HG03139 (cell line): ENCODE results near the gene NABP1.

Experiments
- ATAC-seq: cut with Tn5 transposase; IDR thresholded peaks from one replicate; pipeline ENCODE4 v1.9.1; 2021; ENCODE audit not compliant: unreplicated experiment

Gene NABP1

DNA sequence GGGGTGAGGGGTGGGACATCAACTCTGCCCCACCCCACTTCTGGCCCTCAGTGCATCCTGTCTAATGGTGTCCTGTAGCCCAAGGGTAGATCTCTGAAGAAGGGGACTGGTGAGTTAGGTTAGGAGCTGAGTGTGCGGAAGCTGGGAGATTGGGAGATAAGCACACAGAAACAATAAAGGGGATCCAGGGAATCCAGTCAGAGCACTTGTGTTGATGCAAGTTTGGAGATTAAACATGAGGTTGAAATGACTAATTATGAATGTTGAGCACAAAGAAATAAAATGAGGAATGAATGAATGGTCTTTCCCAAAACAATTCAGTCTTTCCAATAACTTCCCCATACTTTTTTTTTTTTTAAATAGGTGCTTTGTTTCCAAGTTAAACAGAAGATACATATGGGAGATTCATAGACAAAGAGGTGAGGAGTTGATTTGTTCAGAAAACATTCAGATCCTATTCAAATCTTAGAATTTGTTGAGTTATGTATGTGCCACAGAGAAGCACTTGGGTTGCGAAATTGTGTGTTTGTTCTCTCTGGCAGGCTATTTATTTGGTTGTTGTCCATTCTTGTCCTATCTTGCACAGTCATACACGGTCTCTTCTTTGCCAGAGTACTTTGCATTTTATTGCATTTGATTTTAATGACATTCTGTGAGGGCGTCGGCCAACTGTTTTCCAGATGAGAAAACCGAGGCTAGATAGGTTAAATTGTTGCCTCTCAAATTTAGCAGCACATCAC, 31.6 kb upstream of the NABP1 start:
- no peak for ATAC-seq

DNA sequence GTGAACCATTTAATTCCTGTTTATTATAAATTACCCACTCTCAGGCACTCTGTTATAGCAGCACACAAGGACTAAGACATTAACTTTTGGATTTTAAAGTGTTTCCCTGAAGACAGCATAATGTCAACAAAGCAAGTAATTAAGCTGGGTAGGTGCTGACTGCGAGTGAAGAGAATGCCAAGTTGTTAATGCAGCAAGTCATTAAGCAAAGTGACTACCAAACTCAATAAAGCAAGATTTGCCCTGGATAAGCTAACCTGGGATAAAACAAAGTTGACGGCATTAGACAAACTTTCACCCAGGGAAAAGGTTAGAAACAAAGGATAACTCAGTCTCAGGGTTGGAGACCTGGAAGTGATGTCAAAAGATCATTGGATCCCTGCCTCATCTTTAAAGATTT, 28.4 kb upstream of the NABP1 start:
- ATAC-seq, result no peak

GRCh38 chr2:191650896-191651773, 26.8 kb upstream of the NABP1 start:
- peak; percentile 97 for ATAC-seq

- no peak for ATAC-seq
These were observed 24.1 kb upstream of the NABP1 start for GRCh38 chr2:191653667-191654391.

- no peak for ATAC-seq
These were observed 21.5 kb upstream of the NABP1 start for GRCh38 chr2:191656391-191656790.

DNA sequence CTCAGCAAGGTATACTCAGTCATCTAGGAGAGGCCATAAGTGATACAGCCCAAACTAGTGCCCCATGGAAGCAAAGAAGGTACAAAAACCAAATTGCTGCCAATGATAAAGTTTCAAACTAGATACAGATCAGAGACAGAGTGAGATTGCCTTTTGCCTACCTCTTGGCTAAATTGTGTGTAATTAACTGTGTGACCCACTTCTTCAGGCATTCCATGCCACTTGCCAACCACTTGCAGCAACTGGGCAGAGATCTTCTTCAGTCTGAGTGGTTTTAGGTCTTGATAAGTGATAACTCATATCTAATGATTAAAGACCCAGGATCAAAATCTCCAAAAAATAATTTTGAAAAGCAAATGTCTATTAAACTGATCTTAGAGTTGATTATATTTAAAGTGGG, 21.1 kb upstream of the NABP1 start:
- ATAC-seq, result no peak

DNA sequence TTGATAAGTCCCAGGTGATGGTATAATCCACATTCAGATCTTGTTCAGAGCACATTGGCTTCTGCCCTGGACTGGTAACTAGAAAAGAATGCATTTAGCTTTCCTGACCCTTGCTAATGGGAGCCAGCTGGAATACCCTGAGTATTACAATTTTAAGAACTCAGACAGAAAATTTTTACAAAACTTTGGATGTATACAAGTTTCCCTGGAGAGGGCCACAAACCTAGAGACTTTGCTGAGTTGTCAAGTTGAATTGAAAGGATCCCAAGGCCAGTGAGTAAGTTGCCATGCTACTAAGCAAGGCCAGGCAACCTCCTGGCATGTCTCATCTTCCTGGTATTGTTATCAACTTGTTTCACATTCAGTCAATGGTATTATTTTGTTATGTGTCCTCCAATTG, 20.0 kb upstream of the NABP1 start:
- no peak for ATAC-seq

DNA sequence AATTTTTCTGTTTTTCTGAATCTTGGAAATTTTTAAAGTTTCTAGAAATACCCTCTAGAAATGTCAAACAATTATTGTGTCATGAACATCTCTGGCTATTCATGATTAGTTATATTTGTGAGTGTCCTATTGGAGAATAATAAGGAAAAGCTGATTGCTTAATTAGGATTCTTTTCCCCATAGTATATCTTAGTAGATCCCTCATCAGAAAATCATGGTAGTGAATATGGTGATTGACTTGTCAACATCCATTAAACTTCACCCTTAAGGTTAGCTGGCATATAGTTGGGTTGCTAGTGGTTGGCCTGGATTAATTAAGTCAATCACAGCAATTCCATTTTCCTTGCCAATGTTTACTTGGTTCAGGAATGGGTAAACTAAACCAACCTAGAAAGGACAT, 18.7 kb upstream of the NABP1 start:
- no peak for ATAC-seq

- no peak for ATAC-seq
These were observed 17.4 kb upstream of the NABP1 start for GRCh38 chr2:191660575-191660974.

DNA sequence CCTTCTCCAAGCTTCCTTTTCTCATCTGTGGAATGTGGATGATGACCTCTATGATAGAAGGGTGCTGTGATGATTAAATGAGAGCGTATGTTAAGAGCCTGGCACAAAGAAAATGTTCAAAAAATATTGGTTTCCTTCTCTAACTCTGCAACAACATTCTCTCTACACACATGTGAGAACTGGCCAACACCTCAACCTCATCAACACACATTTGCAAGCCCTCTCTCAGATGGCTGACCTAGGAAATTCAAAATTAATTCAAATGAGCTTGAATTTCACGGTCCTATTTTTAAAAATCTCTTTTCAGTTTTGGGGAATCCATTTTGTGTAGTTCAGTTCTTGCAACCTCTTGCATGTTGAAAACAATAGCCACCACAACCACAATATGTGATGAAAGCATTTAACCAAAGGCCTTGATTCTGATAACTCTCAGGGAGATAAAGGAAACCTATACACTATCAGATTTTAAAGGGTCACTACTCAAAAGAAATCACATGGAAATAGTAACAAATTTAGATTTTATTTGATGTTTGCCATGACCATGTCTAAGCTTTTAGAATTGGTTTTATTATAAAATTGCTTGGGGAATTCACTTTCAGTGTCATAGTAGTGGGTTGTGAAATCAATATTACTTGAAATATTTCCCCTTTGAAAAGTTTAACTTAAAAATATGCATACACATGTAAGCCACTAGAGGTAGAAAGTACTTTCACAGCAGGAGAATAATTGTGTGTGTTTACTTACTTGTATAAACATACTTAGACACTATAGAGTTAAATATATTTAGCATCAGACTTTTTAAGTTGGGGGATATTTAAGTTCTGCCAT, 16.6 kb upstream of the NABP1 start:
- no peak for ATAC-seq

- ATAC-seq, result no peak
These were observed 12.9 kb upstream of the NABP1 start for GRCh38 chr2:191664823-191665677.

GRCh38 chr2:191666226-191666625, 11.7 kb upstream of the NABP1 start:
- no peak for ATAC-seq

DNA sequence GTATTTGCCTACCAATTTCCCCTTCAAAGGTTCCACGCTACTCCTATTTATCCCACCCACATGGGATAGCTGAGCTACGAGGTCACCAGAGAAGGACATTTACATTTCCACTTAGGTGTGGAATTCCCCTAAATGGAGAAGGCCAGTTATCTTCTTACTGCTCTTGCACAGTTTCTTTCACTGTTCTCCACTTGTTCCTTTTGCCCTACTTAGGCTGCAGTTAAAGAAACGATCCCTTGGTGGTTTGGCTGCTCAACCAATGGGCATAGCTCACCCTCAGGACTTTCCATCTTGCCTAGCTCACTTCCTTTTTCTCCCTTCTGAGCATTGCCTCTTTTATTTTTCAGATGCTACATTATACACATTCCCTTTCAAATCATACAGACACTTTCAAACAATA, 11.2 kb upstream of the NABP1 start:
- peak; percentile 61 for ATAC-seq

GRCh38 chr2:191670076-191670475, 7.9 kb upstream of the NABP1 start:
- peak; percentile 56 for ATAC-seq

DNA sequence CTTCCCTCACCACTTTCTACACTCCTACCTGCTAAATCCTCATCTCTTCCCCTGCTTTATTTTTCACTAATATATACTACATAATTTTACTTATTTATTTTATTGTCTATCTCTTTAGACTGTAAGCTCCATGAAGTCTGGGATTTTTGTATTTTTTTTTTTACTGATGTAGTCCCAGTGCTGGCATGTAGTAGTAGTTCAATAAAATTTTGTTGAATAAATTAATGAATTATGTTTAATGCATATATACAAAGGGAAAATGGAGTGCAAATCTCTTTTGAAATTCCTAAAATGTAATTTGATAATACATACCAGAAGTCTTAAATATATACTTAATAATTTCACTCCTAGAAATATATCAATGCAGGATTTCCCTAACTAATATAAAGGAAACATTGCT, 7.1 kb upstream of the NABP1 start:
- no peak for ATAC-seq

DNA sequence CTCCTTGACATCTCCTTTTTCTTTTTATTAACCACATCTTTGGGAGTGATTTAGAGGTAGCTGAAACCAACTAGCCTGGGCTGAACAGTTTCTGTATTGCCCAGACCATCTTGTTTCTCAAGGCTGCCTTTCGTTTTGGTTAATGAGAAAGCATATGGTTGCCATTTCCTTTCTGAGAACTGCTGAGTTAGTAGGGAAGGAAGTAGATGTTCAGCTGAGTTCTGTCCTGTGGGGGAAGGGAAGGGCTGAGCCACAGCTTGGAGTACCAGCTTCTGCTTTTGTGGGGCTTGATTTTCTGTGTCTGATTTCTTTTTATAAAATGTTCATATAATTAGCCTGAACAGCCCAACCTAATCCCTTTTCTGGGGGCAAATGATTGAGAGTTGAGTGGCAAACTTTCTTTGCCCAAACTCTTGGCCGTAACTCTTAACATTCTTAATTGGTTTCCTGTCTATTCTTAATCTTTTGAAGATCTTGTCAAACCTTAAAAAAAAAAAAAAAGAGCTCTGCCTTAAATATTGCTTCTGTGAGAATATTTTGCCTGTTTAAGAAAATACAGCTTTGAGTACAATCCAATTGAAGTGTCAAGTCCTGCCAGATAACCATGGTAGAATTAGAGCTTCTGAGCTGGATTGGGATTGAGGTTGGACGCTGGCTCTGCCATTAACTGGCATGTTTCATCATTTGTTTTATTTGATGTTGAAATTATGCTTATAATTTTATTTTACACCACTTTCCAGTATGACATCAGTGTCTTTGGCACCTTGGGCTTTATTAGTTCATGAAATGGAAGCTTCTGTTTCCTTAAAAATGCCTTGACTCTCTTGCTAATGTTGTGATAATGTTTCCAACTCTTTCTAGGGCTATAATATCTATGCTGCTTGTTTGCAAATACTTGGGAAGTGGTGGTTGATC, 1.9 kb upstream of the NABP1 start:
- peak; percentile 58 for ATAC-seq

- peak; percentile 18 for ATAC-seq
These were observed 918 bp upstream of the NABP1 start for GRCh38 chr2:191676790-191677645.
